NCI-H526 treated with DMSO at 0.1 percent for 48 hours (cell line): Measurements from ENCODE around the gene EAPP.
"Not testable (repeated sequence)": the region's sequence is repeated elsewhere in the genome, so short reads cannot be mapped to it uniquely, and the experiment has no call there.

Source experiments
- DNase-seq: peaks from one replicate; lab custom pipeline; 2025; lab: John Stamatoyannopoulos, UW

EAPP gene

GRCh38 chr14:34538096-34538495, 1.4 kb downstream of the EAPP start:
- DNase-seq = not testable (repeated sequence)

- DNase-seq = no peak
These were observed 1.9 kb downstream of the EAPP start for GRCh38 chr14:34537677-34538009.

DNA sequence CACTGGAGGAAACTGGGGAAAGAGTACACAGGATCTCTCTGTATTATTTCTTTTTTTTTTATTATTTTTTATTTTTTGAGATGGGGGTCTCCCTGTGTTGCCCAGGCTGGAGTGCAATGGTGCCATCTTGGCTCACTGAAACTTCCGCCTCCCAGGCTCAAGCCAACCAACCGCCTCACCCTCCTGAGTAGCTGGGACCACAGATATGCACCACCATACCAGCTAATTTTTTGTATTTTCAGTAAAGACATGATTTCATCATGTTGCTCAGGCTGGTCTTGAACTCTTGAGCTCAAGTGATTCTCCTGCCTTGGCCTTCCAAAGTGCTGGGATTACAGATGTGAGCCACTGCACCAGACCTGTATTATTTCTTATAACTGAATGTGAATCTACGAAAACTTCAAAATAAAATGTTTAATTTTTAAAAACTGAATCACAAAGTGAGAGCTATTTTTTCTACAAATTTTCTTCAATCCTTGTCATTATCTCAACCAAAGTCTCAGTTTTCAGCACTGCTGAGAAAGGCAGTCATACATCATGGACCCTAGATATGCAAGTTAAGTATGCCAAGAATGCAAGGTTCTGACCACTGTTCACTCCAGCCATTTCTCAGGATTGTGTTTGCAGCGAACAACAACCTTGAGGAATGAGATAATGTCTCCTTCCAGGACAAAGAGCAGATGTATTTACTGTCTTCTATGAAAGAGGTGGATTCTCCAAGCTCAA, 2.4 kb downstream of the EAPP start:
- DNase-seq = no peak

GRCh38 chr14:34527591-34527990, 11.9 kb downstream of the EAPP start:
- no peak for DNase-seq

- not testable (repeated sequence) for DNase-seq
These were observed 15.3 kb downstream of the EAPP start for GRCh38 chr14:34524216-34524615.

DNA sequence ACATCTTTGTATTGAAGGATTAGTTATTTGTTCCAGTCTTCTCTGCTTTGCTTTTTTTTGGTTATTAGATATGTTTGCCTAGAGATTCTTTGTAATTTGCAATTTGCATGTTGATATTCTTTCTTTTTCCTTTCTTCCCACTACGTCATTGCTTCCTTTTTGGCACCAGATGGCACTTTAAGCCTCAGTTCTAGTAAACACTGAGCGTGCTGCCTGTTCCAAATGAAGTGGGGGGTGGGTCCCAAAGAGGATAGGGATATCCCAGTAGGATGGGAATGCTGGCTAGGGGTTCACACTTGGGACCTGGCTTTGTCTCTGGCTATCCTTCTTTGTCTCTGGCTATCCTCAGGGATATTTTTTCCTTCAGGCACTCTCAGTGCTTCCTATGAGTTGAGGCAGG, 17.0 kb downstream of the EAPP start:
- no peak for DNase-seq

DNA sequence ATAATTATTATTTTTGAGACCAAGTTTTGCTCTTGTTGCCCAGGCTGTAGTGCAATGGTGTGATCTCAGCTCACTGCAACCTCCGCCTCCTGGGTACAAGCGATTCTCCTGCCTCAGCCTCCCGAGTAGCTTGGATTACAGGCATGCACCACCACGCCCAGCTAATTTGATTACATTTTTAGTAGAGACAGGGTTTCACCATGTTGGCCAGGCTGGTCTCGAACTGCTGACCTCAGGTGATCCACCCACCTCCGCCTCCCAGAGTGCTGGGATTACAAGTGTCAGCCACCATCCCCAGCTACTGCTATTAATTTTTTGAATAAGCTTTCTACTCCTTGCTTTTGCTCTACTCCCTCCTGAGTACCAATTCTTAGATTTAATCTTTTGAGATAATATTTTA, 18.4 kb downstream of the EAPP start:
- not testable (repeated sequence) for DNase-seq

DNA sequence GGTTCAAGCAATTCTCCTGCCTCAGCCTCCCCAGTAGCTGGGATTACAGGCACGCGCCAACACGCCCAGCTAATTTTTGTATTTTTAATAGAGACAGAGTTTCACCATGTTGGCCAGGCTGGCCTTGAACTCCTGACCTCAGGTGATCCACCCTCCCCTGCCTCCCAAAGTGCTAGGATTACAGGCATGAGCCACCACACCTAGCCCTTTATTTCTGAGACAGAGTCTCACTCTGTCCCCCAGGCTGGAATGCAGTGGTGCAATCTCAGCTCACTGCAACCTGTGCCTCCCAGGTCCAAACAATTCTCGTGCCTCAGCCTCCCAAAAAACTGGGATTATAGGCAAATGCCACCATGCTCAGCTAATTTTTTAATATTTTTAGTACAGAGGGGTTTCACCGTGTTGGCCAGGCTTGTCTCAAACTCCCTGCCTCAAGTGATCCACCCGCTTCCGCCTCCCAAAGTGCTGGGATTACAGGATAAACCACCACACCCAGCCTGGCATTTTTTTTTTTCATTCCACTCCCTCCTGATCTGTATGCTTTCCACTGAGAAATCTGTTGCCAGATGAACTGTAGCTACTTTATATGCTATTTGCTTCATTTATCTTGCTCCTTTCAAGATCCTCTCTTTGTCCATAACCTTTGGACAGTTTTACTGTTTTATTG, 19.1 kb downstream of the EAPP start:
- not testable (repeated sequence) for DNase-seq

GRCh38 chr14:34507884-34508283, 31.6 kb downstream of the EAPP start:
- DNase-seq = no peak

GRCh38 chr14:34507459-34507858, 32.0 kb downstream of the EAPP start:
- DNase-seq = no peak

- not testable (repeated sequence) for DNase-seq
These were observed 34.4 kb downstream of the EAPP start for GRCh38 chr14:34505124-34505491.

DNA sequence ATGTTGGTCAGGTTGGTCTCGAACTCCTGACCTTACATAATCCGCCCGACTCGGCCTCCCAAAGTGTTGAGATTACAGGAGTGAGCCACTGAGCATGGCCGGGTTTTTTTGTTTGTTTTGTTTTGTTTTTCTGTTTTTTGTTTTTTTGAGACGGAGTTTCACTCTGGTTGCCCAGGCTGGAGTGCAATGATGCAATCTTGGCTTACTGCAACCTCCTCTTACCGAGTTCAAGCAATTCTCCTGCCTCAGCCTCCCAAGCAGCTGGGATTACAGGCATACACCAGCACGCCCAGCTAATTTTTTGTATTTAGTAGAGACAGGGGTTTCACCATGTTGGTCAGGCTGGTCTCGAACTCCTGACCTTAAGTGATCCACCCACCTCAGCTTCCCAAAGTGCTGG, 35.5 kb downstream of the EAPP start:
- DNase-seq = not testable (repeated sequence)

DNA sequence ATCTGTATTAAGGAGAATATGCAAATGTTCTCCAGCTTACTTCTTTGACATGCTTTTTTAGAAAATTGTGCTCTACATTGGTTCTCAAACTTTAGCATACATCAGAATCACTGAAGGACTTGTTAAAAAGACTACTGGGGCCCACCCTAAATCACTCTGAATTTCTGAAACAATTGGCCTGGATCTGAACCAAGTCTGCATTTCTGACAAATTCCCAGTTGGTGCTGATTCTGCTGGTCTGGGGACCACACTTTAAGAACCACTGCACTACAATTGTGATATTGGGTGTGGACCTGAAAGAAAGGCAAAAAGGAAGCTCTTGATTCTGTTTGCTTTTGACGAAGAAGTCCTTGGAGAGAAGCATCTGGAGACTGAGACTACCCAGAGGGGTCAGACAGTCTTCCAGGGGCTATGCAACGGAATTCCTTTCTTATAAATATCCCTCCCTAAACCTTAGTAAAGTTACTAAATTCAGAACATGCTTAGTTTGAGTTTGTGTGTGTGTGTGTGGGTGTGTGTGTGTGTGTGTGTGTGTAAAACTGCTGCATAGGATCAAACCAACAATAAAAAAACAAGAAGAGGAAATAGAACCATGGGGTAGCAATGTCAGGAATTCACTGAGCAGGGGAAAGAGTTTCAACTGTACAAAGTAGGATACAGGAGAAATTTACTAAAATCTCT, 36.8 kb downstream of the EAPP start:
- DNase-seq = no peak

DNA sequence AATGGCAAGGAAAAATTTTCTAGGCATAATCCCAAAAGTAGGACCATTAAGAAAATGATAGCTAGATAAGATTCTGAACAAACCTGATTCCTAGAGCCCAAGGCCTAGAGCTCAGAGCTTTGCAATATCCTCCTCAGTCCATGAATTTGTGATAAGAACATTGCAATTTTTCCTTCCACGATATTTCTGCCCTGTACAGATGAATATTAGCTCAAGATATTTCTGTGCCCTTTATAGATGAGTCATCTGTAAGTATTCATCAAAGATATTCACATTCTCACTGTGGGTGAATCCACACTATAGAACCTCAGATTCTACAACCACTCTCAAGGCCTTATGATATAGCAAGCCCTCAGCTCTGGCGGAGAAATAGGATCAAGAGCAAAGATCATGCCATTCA, 37.5 kb downstream of the EAPP start:
- DNase-seq = no peak

GRCh38 chr14:34501004-34501580, 38.4 kb downstream of the EAPP start:
- no peak for DNase-seq

DNA sequence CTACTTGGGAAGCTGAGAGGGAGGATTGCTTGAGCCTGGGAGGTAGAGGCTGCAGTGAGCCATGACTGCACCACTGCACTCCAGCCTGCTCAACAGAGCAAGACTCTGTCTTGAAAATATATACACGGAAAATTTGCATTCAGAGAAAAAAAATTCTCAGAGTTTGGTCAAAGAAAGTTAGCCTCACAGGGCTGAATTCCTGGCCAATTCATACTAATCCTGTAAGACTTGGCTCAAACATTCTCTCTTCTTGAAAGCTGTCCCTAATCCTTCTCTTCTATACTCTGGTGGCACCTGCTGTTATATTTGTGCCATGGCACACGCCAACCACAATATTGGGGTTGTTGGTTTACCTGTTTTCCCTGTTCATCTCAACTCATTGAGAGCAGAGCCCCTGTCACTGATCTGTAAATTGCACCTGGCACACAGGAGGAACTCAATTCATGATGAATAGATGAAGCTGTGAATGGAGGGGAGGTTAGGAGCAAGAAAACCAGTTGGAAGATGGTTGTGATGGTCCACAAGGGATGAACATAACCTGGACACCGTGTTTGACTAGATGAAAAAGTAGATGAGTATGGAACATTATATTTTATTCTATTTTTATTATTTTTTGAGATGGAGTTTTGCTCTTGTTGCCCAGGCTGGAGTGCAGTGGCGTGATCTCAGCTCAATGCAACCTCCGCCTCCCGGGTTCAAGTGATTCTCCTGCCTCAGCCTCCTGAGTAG, 40.7 kb downstream of the EAPP start:
- DNase-seq = peak; percentile 13

DNA sequence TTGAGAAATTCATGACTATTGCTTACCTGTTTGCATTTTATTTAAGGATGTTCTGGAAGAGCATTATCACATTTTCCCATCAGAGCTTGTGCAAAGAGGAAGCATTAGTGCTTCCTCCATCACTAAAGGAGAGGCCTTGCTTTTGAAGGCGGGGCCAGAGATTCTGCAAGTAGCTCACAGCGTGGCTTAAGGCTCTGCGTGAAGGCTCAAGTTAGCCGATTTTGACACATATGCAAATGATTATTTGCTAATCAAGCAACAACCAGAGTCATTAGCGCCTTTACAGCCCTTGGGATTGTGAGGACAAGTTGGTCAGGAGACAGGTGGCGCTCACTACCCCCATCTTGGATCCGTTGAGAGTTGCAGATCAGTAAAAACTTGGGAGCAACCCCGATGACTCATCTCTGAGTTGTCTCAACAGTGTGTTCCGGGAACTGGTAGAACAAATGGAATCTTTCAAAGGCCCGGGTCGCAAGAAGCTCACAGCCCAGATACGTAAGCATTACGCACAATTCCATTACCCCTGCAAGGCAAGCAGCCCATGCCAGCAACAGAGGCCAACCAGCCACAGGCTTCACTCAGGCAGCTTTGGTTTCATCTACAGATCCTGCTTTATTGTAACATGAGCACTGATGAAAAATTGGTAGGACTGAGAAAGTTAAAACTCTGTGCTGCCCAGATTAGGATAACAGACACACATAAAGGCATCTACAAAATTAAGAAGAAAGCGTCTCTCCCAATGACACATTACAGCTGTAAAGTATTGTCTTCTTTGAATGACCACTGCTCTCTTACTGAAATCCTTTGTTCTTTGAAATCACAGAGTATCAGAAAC, 42.6 kb downstream of the EAPP start:
- DNase-seq = no peak

- no peak for DNase-seq
These were observed 43.4 kb downstream of the EAPP start for GRCh38 chr14:34496007-34496678.

GRCh38 chr14:34489324-34489723, 50.2 kb downstream of the EAPP start:
- DNase-seq = no peak

- DNase-seq = no peak
These were observed 51.0 kb downstream of the EAPP start for GRCh38 chr14:34488528-34488927.

- DNase-seq = no peak
These were observed 54.8 kb downstream of the EAPP start for GRCh38 chr14:34484726-34485125.
